Mucosa of stomach (tissue), 1 donor: Measurements from ENCODE around the gene CLCN6.

Experiments used
- H3K27me3 ChIP-seq: one replicate; pipeline ENCODE4 v1.7.0; 2013; ENCODE audit warnings: mild to moderate bottlenecking, low read length; ENCODE audit not compliant: control insufficient read depth, insufficient read depth
- H3K36me3 ChIP-seq: one replicate; pipeline ENCODE4 v1.7.0; 2013; ENCODE audit warnings: low read length; ENCODE audit not compliant: control insufficient read depth, insufficient read depth
- H3K4me1 ChIP-seq: one replicate; pipeline ENCODE4 v1.7.0; 2013; ENCODE audit warnings: mild to moderate bottlenecking, low read length; ENCODE audit not compliant: control insufficient read depth, insufficient read depth
- H3K4me3 ChIP-seq: one replicate; pipeline ENCODE4 v1.7.0; 2013; ENCODE audit warnings: low read length
- H3K9ac ChIP-seq: one replicate; pipeline ENCODE4 v1.7.0; 2013; ENCODE audit warnings: mild to moderate bottlenecking, low read length, moderate library complexity
- H3K9me3 ChIP-seq: one replicate; pipeline ENCODE4 v1.7.0; 2013; ENCODE audit warnings: mild to moderate bottlenecking, low read length, moderate library complexity; ENCODE audit not compliant: control insufficient read depth
- donor health status: Pancreatic carcinoma.

CLCN6 gene

GRCh38 chr1:11825131-11825530, 19.1 kb downstream of the CLCN6 start:
- Histone ChIP-seq H3K36me3 (no peaks in the 10 kb centered on the region), H3K9me3 (no peaks in the 10 kb centered on the region), H3K4me3 (no peak overlapping the region), H3K4me1 (no peaks in the 10 kb centered on the region), H3K9ac (no peak overlapping the region), H3K27me3 (no peaks in the 10 kb centered on the region)

DNA sequence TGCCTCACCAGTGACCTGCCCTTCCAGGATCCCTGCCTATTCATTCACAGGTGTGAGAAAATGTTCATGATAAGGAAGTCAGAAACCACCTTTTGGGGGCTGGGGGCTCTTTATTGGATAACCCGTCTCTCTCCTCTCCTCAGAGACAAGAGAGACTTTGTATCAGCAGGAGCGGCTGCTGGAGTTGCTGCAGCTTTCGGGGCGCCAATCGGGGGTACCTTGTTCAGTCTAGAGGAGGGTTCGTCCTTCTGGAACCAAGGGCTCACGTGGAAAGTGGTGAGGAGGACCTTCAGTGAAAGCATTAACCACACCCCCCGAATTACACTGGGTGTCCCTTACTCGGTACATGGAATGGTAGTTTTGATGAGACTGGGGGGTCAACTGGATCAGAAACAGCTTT, 21.0 kb downstream of the CLCN6 start:
- Histone ChIP-seq H3K27me3 (no peaks in the 10 kb centered on the region), H3K4me1 (no peaks in the 10 kb centered on the region), H3K9me3 (no peaks in the 10 kb centered on the region), H3K36me3 (no peaks in the 10 kb centered on the region), H3K9ac (no peak overlapping the region), H3K4me3 (no peak overlapping the region)

DNA sequence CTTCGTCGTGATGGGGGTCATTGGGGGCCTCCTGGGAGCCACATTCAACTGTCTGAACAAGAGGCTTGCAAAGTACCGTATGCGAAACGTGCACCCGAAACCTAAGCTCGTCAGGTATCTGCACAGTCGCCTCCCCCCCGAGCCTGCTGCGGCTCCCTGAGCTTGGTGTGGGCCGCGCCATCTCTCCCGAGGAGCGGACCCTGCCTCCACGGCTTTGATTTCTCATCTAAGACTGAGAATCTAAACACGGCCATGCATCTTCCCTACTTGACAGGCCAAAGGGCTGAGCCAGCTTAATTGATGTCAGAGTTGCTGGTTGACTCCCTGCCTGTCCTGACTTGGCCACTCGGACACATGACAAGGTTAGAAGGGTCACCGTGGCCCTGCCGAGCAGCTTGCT, 22.5 kb downstream of the CLCN6 start:
- Histone ChIP-seq H3K4me3 (no peak overlapping the region), H3K36me3 (peaks cover 5% of the 10 kb centered on the region)

DNA sequence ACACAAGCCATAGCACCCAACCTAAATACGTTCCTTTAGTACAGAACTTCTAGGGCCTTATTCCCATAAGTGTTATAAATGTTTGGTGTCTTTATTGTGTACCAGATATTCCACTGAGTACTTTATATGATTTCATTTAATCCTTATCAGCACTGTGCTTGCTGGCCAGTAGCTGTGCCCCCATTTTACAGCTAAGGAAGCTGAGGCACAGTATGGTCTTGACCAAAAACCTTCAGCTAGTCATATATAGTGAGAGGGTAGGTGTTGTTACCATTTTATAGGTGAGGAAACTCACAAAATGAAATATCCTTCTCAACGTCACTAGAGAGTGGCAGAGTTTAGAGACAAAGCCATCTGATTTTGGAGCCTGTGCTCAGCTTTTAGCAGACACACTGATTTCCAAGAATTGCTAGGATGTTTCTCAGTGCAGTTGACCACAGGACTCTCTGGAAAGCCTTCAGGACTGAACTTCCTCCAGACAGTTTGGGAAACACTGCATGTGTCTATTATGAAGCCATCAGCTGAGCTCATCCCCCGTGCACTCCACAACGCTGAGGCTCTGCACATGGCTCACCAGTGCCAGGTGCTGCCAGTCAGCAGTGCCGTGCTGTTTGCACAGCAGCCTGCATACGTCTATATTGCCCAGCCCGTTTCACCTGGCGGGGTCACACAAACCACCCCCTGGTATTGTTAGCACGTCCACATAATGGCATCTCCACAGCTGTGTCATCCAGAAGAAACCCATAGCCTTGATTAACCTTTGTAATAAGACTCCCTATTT, 26.1 kb downstream of the CLCN6 start:
- H3K36me3 ChIP-seq = peaks cover 10% of the 10 kb centered on the region
- H3K27me3 ChIP-seq = no peaks in the 10 kb centered on the region
- H3K4me3 ChIP-seq = no peak overlapping the region
- H3K9me3 ChIP-seq = no peaks in the 10 kb centered on the region
- H3K9ac ChIP-seq = no peak overlapping the region
- no peaks in the 10 kb centered on the region for H3K4me1 ChIP-seq

More for the DNA sequence above, 22.5 kb downstream of the CLCN6 start:
- Histone ChIP-seq H3K9ac (no peak overlapping the region), H3K4me1 (no peaks in the 10 kb centered on the region), H3K27me3 (no peaks in the 10 kb centered on the region), H3K9me3 (no peaks in the 10 kb centered on the region)

DNA sequence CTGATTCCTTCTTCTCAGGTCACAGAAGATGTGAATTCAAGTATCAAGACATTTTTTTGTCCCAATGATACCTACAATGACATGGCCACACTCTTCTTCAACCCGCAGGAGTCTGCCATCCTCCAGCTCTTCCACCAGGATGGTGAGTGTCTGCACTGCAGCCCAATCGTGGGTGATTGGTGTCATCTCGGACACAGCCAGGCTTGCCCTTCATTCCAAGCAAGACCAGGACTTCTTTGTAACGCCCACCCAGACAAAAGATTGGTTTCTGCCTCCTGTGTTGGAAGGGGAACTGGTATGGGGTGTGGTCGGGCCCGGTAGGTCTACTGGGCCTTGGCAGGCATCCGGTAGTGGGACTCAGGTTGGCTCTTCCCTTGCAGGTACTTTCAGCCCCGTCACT, 27.5 kb downstream of the CLCN6 start:
- H3K4me3 ChIP-seq = no peak overlapping the region
- H3K27me3 ChIP-seq = no peaks in the 10 kb centered on the region
- H3K9ac ChIP-seq = no peak overlapping the region
- H3K9me3 ChIP-seq = no peaks in the 10 kb centered on the region
- no peaks in the 10 kb centered on the region for H3K4me1 ChIP-seq
- H3K36me3 ChIP-seq = peaks cover 19% of the 10 kb centered on the region

DNA sequence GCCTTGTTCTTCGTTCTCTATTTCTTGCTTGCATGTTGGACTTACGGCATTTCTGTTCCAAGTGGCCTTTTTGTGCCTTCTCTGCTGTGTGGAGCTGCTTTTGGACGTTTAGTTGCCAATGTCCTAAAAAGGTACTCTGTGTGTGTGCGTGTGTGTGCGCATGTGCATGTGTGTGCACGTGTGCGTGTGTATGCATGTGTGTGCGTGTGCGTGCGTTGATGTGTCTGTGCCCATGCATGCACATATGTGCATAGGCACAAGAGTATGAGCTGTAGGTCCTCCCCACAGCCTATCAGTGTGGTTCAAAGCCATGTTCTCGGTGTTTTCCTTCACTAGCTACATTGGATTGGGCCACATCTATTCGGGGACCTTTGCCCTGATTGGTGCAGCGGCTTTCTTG, 27.9 kb downstream of the CLCN6 start:
- Histone ChIP-seq H3K4me3 (no peak overlapping the region), H3K27me3 (no peaks in the 10 kb centered on the region), H3K36me3 (peaks cover 20% of the 10 kb centered on the region), H3K9me3 (no peaks in the 10 kb centered on the region), H3K4me1 (no peaks in the 10 kb centered on the region), H3K9ac (no peak overlapping the region)

- Histone ChIP-seq H3K9ac (no peak overlapping the region), H3K9me3 (no peaks in the 10 kb centered on the region), H3K36me3 (peaks cover 24% of the 10 kb centered on the region), H3K4me1 (no peaks in the 10 kb centered on the region), H3K4me3 (no peak overlapping the region), H3K27me3 (no peaks in the 10 kb centered on the region)
Observed at GRCh38 chr1:11835441-11836225, 29.6 kb downstream of the CLCN6 start.

- Histone ChIP-seq H3K9ac (no peak overlapping the region), H3K4me3 (no peak overlapping the region), H3K36me3 (peaks cover 24% of the 10 kb centered on the region), H3K27me3 (no peaks in the 10 kb centered on the region), H3K4me1 (no peaks in the 10 kb centered on the region), H3K9me3 (no peaks in the 10 kb centered on the region)
Observed at GRCh38 chr1:11836955-11837766, 31.2 kb downstream of the CLCN6 start.

DNA sequence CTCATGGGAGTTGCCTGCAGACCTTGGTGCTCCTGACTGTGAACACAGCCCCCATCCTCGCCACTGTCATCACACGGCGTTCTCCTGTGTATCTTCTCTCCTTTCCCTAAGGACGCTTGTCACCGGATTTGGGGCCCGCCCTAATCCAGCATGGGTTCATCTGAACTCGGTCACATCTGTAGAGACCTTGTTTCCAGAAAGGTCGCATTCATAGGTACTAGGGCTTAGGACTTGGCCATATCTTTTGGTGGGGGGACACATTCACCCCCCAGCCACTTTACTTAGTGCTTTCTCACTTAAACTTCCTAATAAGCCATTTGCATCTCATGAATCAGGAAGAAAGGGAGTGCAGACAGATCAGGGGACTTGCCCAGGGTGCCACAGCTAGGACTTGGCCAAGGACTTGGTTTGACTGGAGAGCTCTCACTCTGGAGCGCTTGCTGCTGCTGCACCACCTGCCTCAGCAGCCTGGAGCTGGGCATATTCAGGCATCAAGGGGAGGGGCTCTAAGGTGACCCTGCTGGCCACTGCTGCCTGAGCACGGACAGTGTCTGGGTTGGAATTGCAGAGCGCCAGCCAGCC, 31.9 kb downstream of the CLCN6 start:
- Histone ChIP-seq H3K36me3 (peaks cover 24% of the 10 kb centered on the region), H3K4me1 (no peaks in the 10 kb centered on the region)

GRCh38 chr1:11838349-11839272, 32.6 kb downstream of the CLCN6 start:
- Histone ChIP-seq H3K36me3 (peaks cover 18% of the 10 kb centered on the region), H3K4me3 (no peak overlapping the region), H3K9ac (no peak overlapping the region), H3K4me1 (no peaks in the 10 kb centered on the region), H3K9me3 (no peaks in the 10 kb centered on the region), H3K27me3 (no peaks in the 10 kb centered on the region)

More for the DNA sequence above, 31.9 kb downstream of the CLCN6 start:
- Histone ChIP-seq H3K27me3 (no peaks in the 10 kb centered on the region), H3K4me3 (no peak overlapping the region), H3K9me3 (no peaks in the 10 kb centered on the region), H3K9ac (no peak overlapping the region)
